Measurements from ENCODE around the gene SLC16A12. TPM values are rescaled to one million over a fixed set of nuclear protein-coding genes. Genes with fewer than 3 reads are reported as not detected.

SLC16A12 gene
- total and polyA plus RNA-seq, 10 of the 15 experiments (the other 5 are each of a cell fraction or from before 2014, with no cell fraction given) = not detected

GRCh38 chr10:89475591-89475998 lies 59.8 kb downstream of the SLC16A12 start:
- H3K4me1 ChIP-seq (ENCODE audit: control insufficient read depth, insufficient read depth, low read length) = peaks cover 7% of the 10 kb centered on the region
- DNase-seq (ENCODE audit: low read depth, low spot score) (no peak), FAIRE-seq (no peak), ATAC-seq (no peak)
- H3K4me3 ChIP-seq = no peak overlapping the region
- no peaks in the 10 kb centered on the region for H3K9me3 ChIP-seq (replicated peaks; ENCODE audit: control insufficient read depth, insufficient read depth, low read length)
- ChIA-PET RAD21 (ENCODE audit: unreplicated experiment) (no interaction called here), CTCF (no interaction called here), POLR2A (no interaction called here), SMC1A (ENCODE audit: uncharacterized antibody, unreplicated experiment) (no interaction called here)
- intact Hi-C loops (cut with micrococcal nuclease; ENCODE audit: unreplicated experiment) = no loop called here
- BruUV-seq (replicated peaks) = no TSS peak
- no peak overlapping the region for H3K27ac ChIP-seq (ENCODE audit: control insufficient read depth, insufficient read depth)
- H3K27me3 ChIP-seq (replicated peaks in 1 of 2; ENCODE audit: control insufficient read depth in 2 of 2, insufficient read depth in 2 of 2, low read length in 1 of 2) = peaks cover 0 to 8% of the 10 kb centered on the region in 2 experiments; a peak in 2 of 4 replicates
- H3K36me3 ChIP-seq (ENCODE audit: control insufficient read depth in 2 of 2, insufficient read depth in 2 of 2, low read length in 1 of 2) = no peaks in the 10 kb centered on the region
- in situ Hi-C loops (cut with MboI) = no loop called here
- no peak overlapping the region for H2AFZ ChIP-seq (ENCODE audit: control insufficient read depth, low read depth, low read length)
- H4K20me1 ChIP-seq (ENCODE audit: control insufficient read depth, insufficient read depth) = no peaks in the 10 kb centered on the region
- H3K4me2 ChIP-seq (ENCODE audit: control insufficient read depth, insufficient read depth) = no peak overlapping the region
- TF ChIP-seq ZSCAN29 (IDR thresholded peaks at IDR 0.05) = no peak
- TF ChIP-seq, protein P1, sequence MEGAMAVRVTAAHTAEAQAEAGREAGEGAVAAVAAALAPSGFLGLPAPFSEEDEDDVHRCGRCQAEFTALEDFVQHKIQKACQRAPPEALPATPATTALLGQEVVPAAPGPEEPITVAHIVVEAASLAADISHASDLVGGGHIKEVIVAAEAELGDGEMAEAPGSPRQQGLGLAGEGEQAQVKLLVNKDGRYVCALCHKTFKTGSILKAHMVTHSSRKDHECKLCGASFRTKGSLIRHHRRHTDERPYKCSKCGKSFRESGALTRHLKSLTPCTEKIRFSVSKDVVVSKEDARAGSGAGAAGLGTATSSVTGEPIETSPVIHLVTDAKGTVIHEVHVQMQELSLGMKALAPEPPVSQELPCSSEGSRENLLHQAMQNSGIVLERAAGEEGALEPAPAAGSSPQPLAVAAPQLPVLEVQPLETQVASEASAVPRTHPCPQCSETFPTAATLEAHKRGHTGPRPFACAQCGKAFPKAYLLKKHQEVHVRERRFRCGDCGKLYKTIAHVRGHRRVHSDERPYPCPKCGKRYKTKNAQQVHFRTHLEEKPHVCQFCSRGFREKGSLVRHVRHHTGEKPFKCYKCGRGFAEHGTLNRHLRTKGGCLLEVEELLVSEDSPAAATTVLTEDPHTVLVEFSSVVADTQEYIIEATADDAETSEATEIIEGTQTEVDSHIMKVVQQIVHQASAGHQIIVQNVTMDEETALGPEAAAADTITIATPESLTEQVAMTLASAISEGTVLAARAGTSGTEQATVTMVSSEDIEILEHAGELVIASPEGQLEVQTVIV (IDR thresholded peaks at IDR 0.05; ENCODE audit: borderline replicate concordance, partially characterized antibody) = no peak
- TF ChIP-seq IRF3 (IDR thresholded peaks at IDR 0.05) = no peak
- H3K79me2 ChIP-seq (ENCODE audit: control insufficient read depth, insufficient read depth, low read length) = no peaks in the 10 kb centered on the region
- H3K9ac ChIP-seq (ENCODE audit: control insufficient read depth, insufficient read depth, low read length) = no peak overlapping the region
- 35% methylated on average over 4 of the region's 4 CpGs for WGBS (ENCODE audit: insufficient coverage, insufficient replicate concordance, low lambda C conversion rate, missing lambda C conversion rate)

- TF ChIP-seq RBBP5 (conservative IDR thresholded peaks at IDR 0.05) = no peak
- no peak for TF ChIP-seq SREBF2 (IDR thresholded peaks at IDR 0.05; ENCODE audit: low read length)
- TF ChIP-seq FOXK2 (IDR thresholded peaks at IDR 0.05) = no peak
- no peak for TF ChIP-seq TBL1XR1 (IDR thresholded peaks at IDR 0.05; ENCODE audit: low read depth, low read length)
- TF ChIP-seq SUPT20H (IDR thresholded peaks at IDR 0.05; ENCODE audit: borderline replicate concordance, control insufficient read depth, low read depth, low read length) = no peak
- TF ChIP-seq ZNF622 (IDR thresholded peaks at IDR 0.05) = no peak
- TF ChIP-seq BMI1 (IDR thresholded peaks at IDR 0.05; ENCODE audit: borderline replicate concordance) = no peak
- TF ChIP-seq USF2 (IDR thresholded peaks at IDR 0.05; ENCODE audit: borderline replicate concordance, low read depth, low read length) = no peak
- no peak overlapping the region for H3K4me3 ChIP-seq
- ChIA-PET SMC1A (ENCODE audit: uncharacterized antibody, unreplicated experiment) (interaction anchor here (1.0 kb wide), 1 partner anchor 89 kb away, joined by 4 read pairs; no protein-coding TSS in a partner anchor), POLR2A (no interaction called here), CTCF (no interaction called here), RAD21 (ENCODE audit: unreplicated experiment) (no interaction called here)
- H2AFZ ChIP-seq (ENCODE audit: control insufficient read depth, low read depth, low read length) = no peak overlapping the region
- DNase-seq (ENCODE audit: low read depth, low spot score) (no peak), ATAC-seq (no peak), FAIRE-seq (no peak)
- no peak overlapping the region for H3K4me2 ChIP-seq (ENCODE audit: control insufficient read depth, insufficient read depth)
- in situ Hi-C loops (cut with MboI) = no loop called here
- H3K9me3 ChIP-seq (replicated peaks; ENCODE audit: control insufficient read depth, insufficient read depth, low read length) = no peaks in the 10 kb centered on the region
- H3K27ac ChIP-seq (ENCODE audit: control insufficient read depth, insufficient read depth) = no peak overlapping the region
- WGBS (ENCODE audit: insufficient coverage, insufficient replicate concordance, low lambda C conversion rate, missing lambda C conversion rate) = 0% methylated on average over 2 of the region's 2 CpGs
- H3K27me3 ChIP-seq (replicated peaks in 1 of 2; ENCODE audit: control insufficient read depth in 2 of 2, insufficient read depth in 2 of 2, low read length in 1 of 2) = peaks cover 0 to 8% of the 10 kb centered on the region in 2 experiments; a peak in 2 of 4 replicates
- BruUV-seq (replicated peaks) = no TSS peak
- no peak overlapping the region for H3K9ac ChIP-seq (ENCODE audit: control insufficient read depth, insufficient read depth, low read length)
- H4K20me1 ChIP-seq (ENCODE audit: control insufficient read depth, insufficient read depth) = no peaks in the 10 kb centered on the region
- H3K79me2 ChIP-seq (ENCODE audit: control insufficient read depth, insufficient read depth, low read length) = no peaks in the 10 kb centered on the region
- intact Hi-C loops (cut with micrococcal nuclease; ENCODE audit: unreplicated experiment) = no loop called here
- no peaks in the 10 kb centered on the region for H3K36me3 ChIP-seq (ENCODE audit: control insufficient read depth in 2 of 2, insufficient read depth in 2 of 2, low read length in 1 of 2)
- H3K4me1 ChIP-seq (ENCODE audit: control insufficient read depth, insufficient read depth, low read length) = peaks cover 7% of the 10 kb centered on the region
Observed at GRCh38 chr10:89475125-89475524, 60.3 kb downstream of the SLC16A12 start.
